ENCODE data around the gene IDH3G. TPM values are rescaled to one million over a fixed set of nuclear protein-coding genes. Genes with fewer than 3 reads are reported as not detected.

IDH3G gene
- total RNA-seq, 1 donor from 2014 or later = 56.7 TPM

GRCh38 chrX:153806999-153807575, 12.9 kb upstream of the IDH3G start:
- H3K27me3 Mint-ChIP-seq (ENCODE audit: unreplicated experiment) = peaks cover 2% of the 10 kb centered on the region
- H3K4me1 Mint-ChIP-seq (ENCODE audit: low read depth, unreplicated experiment) = peaks cover 2% of the 10 kb centered on the region
- TF ChIP-seq, protein P1, sequence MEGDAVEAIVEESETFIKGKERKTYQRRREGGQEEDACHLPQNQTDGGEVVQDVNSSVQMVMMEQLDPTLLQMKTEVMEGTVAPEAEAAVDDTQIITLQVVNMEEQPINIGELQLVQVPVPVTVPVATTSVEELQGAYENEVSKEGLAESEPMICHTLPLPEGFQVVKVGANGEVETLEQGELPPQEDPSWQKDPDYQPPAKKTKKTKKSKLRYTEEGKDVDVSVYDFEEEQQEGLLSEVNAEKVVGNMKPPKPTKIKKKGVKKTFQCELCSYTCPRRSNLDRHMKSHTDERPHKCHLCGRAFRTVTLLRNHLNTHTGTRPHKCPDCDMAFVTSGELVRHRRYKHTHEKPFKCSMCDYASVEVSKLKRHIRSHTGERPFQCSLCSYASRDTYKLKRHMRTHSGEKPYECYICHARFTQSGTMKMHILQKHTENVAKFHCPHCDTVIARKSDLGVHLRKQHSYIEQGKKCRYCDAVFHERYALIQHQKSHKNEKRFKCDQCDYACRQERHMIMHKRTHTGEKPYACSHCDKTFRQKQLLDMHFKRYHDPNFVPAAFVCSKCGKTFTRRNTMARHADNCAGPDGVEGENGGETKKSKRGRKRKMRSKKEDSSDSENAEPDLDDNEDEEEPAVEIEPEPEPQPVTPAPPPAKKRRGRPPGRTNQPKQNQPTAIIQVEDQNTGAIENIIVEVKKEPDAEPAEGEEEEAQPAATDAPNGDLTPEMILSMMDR (IDR thresholded peaks at IDR 0.05; ENCODE audit: partially characterized antibody, unreplicated experiment) = no peak
- H3K9me3 Mint-ChIP-seq (ENCODE audit: unreplicated experiment) = no peaks in the 10 kb centered on the region
- H3K27ac Mint-ChIP-seq (ENCODE audit: unreplicated experiment) = no peak overlapping the region
- no peaks in the 10 kb centered on the region for H3K36me3 Mint-ChIP-seq (ENCODE audit: unreplicated experiment)
- no peak overlapping the region for H3K4me3 Mint-ChIP-seq (ENCODE audit: unreplicated experiment)
- no peak for DNase-seq

GRCh38 chrX:153805436-153805835, 11.3 kb upstream of the IDH3G start:
- DNase-seq = no peak
- peaks cover 2% of the 10 kb centered on the region for H3K27me3 Mint-ChIP-seq (ENCODE audit: unreplicated experiment)
- no peaks in the 10 kb centered on the region for H3K4me1 Mint-ChIP-seq (ENCODE audit: low read depth, unreplicated experiment)
- no peaks in the 10 kb centered on the region for H3K9me3 Mint-ChIP-seq (ENCODE audit: unreplicated experiment)
- H3K4me3 Mint-ChIP-seq (ENCODE audit: unreplicated experiment) = no peak overlapping the region
- H3K36me3 Mint-ChIP-seq (ENCODE audit: unreplicated experiment) = no peaks in the 10 kb centered on the region
- H3K27ac Mint-ChIP-seq (ENCODE audit: unreplicated experiment) = no peak overlapping the region
- TF ChIP-seq, protein P1 (IDR thresholded peaks at IDR 0.05; ENCODE audit: partially characterized antibody, unreplicated experiment) = no peak

GRCh38 chrX:153804621-153805020, 10.4 kb upstream of the IDH3G start:
- Mint-ChIP-seq H3K4me1 (ENCODE audit: low read depth, unreplicated experiment) (no peaks in the 10 kb centered on the region), H3K9me3 (ENCODE audit: unreplicated experiment) (no peaks in the 10 kb centered on the region), H3K36me3 (ENCODE audit: unreplicated experiment) (no peaks in the 10 kb centered on the region), H3K27me3 (ENCODE audit: unreplicated experiment) (peaks cover 2% of the 10 kb centered on the region), H3K27ac (ENCODE audit: unreplicated experiment) (no peak overlapping the region), H3K4me3 (ENCODE audit: unreplicated experiment) (no peak overlapping the region)
- DNase-seq = no peak
- TF ChIP-seq, protein P1 (IDR thresholded peaks at IDR 0.05; ENCODE audit: partially characterized antibody, unreplicated experiment) = no peak

- DNase-seq = no peak
- Mint-ChIP-seq H3K4me1 (ENCODE audit: low read depth, unreplicated experiment) (no peaks in the 10 kb centered on the region), H3K27ac (ENCODE audit: unreplicated experiment) (no peak overlapping the region), H3K36me3 (ENCODE audit: unreplicated experiment) (no peaks in the 10 kb centered on the region), H3K4me3 (ENCODE audit: unreplicated experiment) (no peak overlapping the region), H3K27me3 (ENCODE audit: unreplicated experiment) (peaks cover 2% of the 10 kb centered on the region), H3K9me3 (ENCODE audit: unreplicated experiment) (no peaks in the 10 kb centered on the region)
- TF ChIP-seq, protein P1 (IDR thresholded peaks at IDR 0.05; ENCODE audit: partially characterized antibody, unreplicated experiment) = no peak
Measured at GRCh38 chrX:153804100-153804595, 10.0 kb upstream of the IDH3G start.

DNA sequence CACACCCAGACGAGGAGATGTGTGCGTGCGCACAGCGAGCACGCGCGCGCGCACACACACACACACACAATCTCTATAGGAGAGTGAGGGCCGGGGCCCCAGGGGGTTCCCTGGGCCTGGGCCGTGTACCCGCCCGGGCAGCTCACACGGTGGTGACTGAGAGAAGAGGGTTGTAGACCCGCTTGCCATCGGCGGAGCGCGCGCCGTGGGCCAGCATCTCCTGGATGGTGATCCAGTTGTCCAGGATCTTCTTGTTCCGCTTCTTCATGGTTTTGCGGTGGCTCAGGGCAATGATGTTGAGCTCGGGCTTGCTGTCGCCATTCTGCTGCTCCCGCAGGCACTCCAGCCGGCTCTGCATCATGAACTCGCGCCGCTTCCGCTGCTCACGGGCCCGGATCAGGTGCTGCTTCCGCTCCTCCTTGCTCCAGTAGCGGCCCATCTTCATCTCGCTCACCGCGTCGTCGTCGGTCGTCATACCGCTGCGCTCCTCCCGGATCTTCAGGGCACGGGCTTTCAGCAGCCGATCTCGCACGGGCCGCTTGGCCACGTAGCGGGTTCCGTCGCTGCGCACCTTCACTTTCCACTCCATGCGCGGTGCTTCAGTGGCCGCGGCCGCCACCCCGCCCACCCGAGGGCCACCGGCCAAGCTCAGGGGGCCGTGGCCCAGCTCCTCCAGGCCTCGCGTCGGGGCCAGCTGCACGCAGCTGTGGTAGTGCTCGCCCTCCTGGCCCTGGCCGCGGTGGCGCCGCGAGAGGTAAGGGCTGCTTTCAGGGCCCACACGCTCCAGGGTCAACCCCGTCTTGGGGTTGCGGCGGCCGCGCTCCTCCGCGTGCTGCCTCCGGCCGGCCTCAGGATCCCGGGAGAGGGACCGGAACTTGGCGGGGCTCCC, 9.3 kb upstream of the IDH3G start:
- no peaks in the 10 kb centered on the region for H3K27me3 Mint-ChIP-seq (ENCODE audit: unreplicated experiment)
- no peak overlapping the region for H3K27ac Mint-ChIP-seq (ENCODE audit: unreplicated experiment)
- TF ChIP-seq, protein P1 (IDR thresholded peaks at IDR 0.05; ENCODE audit: partially characterized antibody, unreplicated experiment) = no peak
- H3K4me3 Mint-ChIP-seq (ENCODE audit: unreplicated experiment) = no peak overlapping the region
- H3K36me3 Mint-ChIP-seq (ENCODE audit: unreplicated experiment) = no peaks in the 10 kb centered on the region
- no peak for DNase-seq
- H3K4me1 Mint-ChIP-seq (ENCODE audit: low read depth, unreplicated experiment) = no peaks in the 10 kb centered on the region
- no peaks in the 10 kb centered on the region for H3K9me3 Mint-ChIP-seq (ENCODE audit: unreplicated experiment)

Measured in glutamatergic neuron (in vitro differentiated cells).